ENCODE results near the gene NFYC.

The NFYC gene

DNA sequence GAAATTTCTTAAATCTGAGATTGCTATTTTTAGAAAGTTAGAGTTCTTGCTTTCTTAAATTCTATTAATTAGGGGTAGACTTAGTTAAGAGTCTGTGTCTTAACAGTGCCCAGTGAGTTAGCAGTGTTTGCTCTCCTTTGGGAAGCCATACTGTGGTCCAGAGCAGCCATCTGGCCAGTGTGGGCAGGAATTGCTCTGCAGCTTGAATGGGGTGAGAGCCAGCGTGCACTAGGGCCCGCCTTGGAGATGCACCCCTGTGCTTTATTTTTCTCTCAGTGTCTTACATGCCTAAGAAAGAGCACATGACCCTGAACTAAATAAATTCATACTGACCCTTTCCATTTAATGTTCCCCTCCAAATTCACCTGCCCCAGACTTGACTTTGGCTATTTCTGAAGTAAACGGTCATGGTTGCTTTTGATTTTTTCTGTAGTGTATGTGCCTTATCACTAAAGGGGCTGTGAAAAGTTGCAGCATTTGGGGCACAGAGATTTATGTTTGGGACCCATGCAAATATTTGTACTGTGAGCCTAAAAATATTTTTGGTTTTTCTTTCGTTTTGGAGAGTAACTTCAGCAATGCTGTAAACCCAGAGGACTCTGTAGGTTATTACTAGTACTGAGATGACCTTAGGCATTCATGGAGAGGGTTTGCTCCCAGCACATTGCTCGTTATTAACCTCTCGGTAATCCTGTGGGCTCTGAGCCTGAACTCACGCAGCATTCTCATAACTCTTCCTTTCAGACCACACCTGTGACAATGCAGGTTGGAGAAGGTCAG is 70.8 kb downstream of the NFYC start:
- no peak for DNase-seq

DNA sequence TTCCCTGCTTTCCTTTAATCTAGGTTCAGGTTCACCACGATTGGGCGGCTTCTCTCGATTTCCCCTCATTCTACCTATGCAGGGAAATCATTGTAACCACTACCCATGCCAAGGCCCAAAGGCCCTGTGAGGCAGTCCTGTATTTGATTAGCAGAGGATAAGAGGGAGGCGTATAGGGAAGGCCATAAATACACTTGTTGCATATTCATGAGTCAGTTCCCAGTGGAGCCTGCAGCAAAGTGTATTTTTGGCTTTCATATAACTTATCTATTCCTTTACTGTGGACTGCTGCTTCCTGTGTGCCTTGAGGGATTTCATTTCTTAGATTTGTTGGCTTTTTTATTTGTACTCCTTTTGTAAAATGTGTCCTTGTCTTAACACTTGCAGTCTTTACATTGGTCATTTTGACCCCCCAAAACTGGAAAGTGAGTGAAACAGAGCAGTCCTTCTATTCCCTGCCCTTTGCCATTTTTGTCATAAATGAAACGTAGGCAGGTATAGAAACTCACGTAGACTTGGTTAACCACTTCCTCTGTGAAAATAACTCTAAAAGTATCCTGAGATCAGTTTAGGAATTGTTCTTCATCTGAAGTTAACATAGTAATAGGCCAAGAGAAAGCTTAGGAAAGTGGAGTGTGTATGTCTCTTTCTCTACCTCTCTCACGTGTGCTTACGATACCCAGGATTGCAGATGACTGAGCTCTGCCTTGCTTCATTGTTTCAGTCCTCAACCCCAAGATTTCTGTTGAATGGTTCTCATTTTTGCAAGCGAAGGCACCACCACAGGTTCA is 72.4 kb downstream of the NFYC start:
- peak; percentile 38 for DNase-seq

DNA sequence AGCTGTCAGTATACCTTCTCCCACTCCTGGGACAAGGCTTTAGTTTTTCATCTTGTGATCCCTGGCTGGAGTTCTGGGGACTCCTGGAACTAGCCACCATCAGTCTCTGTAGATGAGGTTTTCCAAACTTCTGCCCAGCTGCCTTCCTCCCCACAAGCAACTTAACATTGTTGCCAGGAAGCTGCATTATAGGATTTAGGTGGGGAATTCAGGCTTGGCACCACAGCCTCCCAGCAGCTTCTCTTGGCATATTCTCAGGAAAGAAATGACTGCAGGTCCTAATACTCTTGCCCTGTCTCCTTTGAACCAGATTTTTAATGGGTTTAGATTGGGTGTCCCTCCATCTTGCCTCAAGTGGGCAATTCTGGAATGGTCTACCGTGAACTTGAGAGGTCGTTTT is 73.5 kb downstream of the NFYC start:
- no peak for DNase-seq

DNA sequence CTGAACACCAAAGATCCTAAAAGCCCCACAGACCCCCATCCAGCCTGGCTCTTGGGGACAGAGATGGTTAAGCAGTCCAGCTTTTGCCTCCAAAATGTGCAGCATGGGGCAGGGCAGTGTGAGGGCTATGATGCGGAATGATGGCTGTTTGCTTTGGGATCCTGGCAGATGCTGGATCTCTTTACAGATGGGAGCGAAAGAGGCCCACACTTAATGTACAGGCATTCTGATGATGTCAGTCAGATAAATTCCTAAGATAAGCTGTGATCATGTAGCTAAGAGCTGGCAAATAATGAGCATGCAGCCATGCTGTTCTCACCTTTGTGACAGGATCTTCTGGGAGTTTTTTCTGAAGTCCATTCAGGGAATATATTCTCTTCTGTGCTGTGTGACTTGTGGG is 74.5 kb downstream of the NFYC start:
- DNase-seq: no peak

DNA sequence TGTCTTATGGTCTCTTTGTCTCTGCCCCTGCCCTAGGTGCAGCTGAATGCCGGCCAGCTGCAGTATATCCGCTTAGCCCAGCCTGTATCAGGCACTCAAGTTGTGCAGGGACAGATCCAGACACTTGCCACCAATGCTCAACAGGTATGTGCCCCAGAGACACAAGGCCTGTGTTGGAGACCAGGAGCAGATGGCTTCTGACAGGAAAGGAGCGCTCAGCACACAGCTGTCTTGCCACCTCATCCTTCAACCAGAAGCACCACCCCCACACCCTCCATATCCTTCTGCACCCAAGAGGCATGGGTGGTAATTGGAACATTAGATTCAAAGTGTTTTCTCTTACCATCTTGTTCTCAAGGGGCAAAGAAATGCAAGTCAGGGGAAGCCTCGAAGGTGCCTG is 75.1 kb downstream of the NFYC start:
- DNase-seq: no peak

DNA sequence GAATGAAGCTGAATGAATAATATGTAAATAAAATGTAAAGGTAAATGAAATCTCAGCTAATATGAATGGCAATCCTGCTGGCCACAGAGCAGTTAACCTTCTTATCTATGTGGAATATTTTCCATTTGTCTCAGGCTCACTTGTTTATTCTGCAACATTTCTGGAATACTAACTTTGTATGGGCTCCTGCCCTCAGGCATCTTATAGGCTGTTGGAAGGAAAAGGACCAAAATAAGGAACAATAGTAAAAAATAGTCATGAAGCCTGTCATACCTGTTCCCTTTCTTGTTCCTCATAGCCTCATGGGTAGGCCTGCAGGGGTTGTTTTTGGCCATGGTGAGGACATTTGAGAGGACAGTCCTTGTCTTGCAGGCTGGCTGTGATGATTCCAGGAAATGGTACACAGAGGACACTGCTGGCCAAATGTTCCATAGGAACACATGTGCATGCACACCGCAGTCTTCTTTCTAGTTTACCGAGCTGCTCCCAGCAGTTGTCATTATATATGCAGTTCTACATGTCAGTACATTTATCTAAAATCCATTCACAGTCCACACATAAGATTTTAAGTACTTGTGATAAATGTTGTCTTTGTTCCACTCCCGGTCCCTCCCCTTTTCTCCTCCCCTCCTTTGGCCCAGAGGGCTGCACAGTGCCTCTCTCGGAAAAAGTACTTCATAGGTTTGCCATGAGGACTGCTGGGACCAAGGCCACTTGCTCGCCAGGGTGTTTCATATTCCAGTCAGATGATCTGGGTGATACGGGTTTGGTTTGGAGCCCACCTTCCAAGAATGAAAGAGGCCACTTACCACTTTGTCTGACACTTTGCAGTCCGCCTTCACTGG is 76.9 kb downstream of the NFYC start:
- no peak for DNase-seq

DNA sequence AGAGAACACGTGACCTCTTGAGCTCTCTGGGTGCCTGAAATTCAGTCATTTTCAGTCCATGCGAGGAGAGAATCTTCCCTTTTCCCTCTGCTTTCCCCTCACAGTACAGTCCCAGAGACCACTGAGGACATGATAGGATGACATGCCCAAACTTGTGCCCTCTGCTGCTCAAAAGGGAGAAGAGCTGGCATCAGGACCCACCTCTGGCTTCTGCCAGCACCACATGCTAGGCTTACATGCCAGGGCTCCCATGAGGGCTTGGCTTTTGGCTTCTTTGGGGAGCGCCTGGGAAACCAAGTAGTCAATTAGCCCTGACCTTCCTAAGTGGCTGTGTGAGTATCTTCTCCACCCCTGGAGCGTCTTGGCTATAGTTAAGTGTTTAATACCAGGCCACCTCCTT is 78.3 kb downstream of the NFYC start:
- DNase-seq: no peak

DNA sequence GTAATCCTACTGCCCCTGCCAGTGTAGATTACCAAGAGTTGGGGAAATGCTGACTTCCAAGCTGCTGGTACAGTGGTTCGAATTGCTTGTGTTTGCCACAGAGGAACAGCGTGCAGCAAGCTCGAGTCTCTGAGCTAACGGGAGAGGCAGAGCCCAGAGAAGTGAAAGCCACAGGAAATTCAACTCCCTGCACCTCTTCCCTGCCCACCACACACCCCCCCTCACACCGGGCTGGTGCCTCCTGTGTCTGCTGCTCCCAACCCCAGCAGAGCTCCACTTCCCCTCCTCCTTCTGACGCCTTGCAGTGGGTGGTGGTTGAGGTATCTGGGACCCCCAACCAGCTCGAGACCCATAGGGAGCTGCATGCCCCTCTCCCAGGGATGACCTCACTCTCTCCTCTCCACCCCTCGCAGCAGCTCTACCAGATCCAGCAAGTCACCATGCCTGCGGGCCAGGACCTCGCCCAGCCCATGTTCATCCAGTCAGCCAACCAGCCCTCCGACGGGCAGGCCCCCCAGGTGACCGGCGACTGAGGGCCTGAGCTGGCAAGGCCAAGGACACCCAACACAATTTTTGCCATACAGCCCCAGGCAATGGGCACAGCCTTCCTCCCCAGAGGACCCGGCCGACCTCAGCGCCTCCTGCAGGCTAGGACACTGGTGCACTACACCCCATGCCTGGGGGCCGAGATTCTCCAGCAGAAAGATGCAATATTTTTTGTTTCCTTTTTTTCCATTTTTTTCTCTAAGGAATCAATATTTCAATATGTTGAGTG is 79.0 kb downstream of the NFYC start:
- DNase-seq: no peak

DNA sequence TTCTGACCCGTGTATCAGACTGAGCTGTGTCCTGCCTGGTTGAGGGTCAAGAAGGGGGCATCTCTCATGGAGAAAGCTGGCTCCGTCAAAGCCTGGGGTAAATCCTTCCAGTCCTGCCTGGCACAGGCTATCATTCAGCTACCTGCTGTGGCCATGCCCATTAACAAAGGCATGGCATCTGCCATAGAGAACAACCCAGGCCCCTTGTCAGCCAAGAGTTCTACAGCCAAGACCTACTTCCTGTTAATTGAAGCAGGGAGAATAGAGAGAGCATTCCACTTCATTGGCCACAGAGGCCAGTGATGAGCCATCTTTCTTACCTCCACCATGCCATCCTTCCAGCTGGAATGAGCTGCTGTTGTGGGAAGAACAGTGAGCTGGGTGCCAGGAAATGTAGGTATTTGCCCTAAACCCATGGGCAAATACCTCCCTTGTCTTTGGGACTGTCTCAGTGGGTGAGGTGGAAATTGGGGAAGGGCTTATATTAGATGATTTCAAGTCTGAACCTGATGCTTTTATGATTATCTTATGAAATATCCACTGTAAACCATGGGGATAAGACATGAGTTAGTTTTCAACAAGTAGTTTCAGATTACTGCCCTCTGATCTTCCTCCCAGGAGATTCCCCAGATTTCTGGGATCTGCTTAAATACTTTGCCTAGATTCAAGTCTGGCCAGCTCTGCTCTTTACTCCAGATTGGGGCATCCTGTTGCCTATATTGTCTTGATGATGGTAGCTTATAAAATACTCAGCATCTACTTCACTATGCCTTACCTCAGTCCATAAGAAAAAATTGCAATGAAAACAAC is 80.8 kb downstream of the NFYC start:
- no peak for DNase-seq

DNA sequence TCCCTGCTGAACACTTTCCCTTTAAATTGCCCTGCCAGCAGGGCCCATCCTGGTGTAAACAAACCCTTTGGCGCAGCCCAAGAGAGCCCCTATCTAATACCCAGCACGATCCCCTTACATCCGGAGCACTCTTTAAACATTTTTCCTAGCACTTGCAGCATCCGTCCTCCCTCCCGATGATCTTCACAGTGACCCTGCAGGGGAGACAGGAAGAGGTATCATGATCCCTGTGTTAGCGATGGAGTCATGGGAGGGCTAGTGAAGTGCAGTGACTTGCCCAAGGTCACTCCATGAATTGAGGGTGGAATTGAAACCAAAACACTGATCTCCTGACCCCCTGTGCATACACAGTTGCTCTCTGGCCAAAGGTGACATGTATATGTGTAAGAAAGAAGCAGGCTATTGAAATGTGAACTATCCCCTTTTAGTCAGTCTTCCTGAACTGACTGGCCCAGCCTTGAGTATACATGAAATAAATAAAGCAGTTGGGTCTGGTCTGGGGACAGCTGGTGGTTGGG is 82.3 kb downstream of the NFYC start:
- no peak for DNase-seq

DNA sequence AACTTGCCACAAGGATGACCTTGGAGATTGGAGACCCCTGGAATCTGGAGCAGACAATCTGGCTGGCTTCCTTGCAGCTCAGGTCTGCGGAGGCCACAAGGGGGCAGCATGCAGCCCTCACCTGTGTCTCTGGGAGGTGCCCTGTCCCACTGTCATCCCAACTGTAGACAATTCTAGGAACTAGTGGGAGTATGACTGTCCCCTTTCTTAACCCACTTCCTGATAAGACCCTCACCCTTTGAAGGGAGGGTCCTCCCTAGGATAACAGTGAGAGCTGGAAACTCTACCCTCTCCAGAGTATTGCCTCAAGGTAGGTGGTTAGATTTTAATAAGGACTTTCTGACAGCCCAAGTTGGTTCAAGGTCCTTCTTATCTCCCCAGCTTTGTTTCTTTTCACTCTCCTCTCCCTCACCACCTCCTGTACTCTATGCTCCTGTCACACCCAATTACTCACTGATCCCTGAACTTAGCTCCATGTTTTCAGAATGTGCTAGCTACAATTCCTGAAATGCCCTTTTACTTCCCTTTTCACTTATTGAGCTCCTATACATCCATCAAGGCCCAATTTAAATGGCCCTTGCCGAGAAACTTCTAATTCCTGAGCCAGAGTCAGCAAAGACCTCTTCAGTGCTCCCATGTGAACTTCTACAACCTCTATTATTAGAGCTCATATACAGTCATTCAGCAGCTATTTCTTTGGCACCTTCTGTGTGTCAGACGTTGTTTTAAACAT is 82.9 kb downstream of the NFYC start:
- DNase-seq: peak; percentile 63

DNA sequence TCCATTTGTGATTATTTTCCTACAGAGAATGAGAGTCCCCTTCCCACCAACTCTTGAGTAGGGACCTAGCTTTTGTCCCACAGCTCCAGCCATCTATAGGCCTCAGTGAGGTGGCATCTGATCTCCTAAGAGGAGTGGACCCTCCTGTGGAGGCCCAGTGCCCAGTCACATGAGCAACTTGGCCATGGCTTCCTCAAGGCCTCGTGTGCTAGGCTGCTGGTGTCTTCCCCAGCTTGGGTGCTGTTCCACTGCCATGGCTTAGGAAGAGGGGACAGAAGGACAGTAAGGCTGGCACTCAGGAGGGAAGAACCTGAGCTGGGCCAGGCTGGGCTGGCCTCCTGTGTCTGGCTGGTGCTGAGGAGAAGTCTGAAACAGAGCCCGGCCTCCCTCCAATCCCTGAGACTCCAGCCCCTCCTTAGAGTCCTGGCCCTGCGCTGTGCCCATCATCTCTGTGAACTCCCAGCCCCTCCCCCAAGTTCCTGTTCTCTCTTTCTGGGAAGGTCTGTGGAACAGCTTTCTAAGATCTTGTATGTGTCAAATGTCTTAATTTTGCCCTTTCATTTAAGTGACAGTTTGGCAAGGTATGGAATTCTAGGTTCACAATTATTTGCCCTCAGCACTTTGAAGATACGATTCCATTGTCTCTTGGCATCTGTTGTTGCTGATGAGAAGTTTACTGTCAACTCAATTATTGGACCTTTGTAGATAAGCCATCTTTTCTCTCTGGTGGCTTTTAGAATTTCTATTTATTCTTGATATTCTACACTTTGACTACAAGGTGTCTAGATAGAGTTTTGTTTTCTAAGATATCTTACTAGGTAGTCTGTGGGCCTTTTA is 85.0 kb downstream of the NFYC start:
- no peak for DNase-seq

DNA sequence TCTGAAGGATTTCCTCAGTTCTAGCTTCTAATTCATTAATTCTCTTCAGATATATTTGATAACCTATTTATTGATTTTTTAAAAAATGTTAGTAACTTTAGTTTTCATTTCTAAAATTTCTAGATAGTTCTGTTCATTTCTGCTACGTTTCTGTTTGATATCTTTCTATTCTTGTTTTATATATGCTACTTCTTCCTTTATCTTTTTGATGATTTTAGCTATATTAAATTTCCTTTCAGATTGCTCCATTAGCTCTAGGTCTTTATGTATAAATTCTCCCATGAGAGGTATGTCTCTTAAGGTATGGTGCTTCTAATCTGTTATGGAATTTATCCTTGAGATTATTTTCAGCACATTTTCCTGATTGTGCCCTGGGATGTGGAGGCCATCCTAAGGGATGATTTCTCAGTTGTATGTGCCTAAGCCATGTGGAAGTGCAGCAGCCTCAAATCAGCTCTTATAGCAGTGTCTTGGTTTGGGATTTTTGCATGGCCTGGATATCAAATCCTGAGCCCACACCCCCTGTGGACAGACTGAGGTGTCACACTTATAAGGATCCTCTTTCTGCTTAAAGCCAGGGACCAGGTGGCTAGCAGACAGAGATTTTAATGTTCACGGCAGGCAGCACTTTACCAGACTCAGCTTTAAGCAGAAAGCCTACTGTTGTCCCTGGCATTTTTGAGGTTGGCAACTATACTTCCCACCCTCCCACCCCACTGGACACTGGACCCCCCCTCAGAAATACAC is 85.9 kb downstream of the NFYC start:
- DNase-seq: no peak

DNA sequence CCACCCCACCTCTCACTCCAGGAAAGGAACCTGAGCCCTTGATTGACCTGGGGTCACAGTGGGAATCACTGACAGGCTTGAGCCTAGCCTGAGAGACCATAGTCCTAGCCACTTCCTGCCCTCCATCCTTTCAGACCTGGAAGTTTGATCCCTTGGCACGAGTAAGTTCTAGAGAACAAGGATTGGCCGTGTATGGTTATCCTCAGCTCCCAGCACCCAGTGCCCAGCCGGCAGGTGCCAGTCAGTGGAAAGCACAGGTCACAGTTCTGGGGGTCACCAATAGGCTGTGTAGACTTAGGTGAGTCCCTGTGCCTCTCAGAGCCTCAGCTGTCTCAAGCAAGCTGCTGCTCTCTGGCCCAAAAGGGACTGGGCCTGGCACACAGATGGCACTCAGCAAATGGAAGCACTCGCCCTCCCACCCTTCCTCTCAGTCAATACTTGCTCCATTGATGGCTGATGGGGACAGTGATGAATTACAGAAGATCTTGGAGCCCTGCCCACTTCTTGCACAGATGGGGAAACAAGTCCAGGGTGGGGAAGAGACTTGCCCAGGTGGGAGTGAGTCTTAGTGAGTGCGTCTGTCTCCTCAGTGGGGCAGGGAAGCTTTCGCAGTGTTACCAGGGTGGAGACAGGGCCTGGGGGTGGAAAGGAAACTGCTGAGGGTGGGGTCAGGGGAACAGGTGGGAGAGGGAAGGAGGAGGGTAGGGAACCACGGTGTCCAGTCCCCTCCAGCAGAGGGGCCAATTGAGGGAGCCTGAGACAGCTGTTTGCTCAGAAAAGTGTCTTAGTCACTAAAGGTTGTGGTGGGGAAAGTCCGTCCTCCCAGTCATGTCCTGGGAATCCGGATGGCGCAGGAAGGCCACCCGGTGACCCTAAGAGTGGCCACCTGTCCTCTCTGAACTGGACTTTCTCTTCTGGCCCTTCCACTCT is 89.4 kb downstream of the NFYC start:
- DNase-seq: no peak

DNA sequence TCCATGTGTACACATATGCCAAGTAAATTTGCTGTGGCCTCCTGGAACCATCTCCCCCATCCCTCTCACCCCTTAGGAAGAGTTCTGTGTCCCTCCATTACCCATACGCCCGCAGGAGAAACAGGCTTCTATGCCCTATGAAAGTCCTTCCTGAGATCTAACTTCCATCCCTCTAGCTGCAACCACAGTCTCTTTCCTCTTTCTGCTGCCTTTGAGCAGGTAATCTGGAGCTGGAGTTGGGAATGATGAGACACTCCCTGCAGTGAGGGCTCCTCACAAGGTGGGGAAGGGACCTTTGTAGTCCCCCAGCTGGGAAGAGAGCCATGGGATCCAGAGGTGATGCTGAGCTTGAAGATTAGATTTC is 90.1 kb downstream of the NFYC start:
- DNase-seq: no peak

DNA sequence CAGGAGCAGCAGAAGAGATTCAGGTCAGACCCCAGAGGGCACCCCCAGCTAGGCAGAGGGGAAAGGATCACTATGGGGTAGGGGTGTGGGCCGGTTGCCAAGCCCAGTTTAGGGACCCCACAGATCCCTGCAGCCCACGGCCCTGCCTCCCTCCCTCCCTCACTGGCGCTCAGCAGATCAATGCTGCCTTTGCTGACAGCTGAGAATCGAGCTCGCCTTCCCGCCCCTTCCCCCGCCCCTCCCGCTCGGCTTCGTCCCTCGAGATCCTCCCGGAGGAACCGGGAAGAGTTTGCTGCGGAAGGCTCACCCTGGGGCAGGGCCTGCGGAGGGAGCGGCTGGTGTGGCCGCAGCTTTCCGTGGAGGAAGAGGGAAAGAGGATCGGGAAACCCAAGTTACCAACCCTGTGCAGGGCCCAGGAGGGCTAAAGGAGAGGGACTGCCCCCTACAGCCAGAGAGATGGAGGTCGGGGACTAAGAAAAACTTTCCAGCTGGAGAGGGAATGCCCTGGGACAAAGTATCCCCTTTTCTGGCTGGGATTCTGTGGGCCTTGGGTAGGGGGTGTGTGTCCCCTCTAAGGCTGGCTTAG is 91.0 kb downstream of the NFYC start:
- DNase-seq: no peak
